Common myeloid progenitor, CD34-positive (primary cell): ENCODE data around the gene SSNA1.
A peak's percentile ranks its signal among the peaks of the same experiment; 100 is the strongest.

Experiments used
- CTCF ChIA-PET: fragments of 350-600 bp; sonication (Branson Sonifier 250); formaldehyde crosslinking; loops from one replicate; lab custom pipeline; 2021; ENCODE audit warnings: antibody characterized with exemption; lab: Charles Lee
- POLR2A ChIA-PET: fragments of 350-600 bp; sonication (Branson Sonifier 250); formaldehyde crosslinking; loops from one replicate; lab custom pipeline; 2021; ENCODE audit warnings: antibody characterized with exemption; lab: Charles Lee
- DNase-seq, 3 donors: peaks; one replicate each; pipeline versions ENCODE4 v3.0.0 to v3.0.0-alpha.2; 2013
- H3K27ac ChIP-seq, 2 experiments: 1 replicate in 1 of 2; 2 replicates in 1 of 2; pipeline ENCODE4 v1.7.0; 2013; ENCODE audit warnings: inconsistent platforms in 2 of 2, low read length in 2 of 2, mild to moderate bottlenecking in 2 of 2, low read depth in 1 of 2, moderate library complexity in 1 of 2; ENCODE audit not compliant: severe bottlenecking in 2 of 2, insufficient read depth in 1 of 2, poor library complexity in 1 of 2
- H3K27me3 ChIP-seq, 5 experiments: replicated peaks in 2 of 5; 1 replicate in 3 of 5; 2 replicates in 2 of 5; pipeline versions ENCODE4 v1.6.1 to v1.7.0; 2013; ENCODE audit warnings: low read length in 4 of 5, mild to moderate bottlenecking in 2 of 5, moderate library complexity in 2 of 5, inconsistent platforms in 1 of 5; ENCODE audit not compliant: insufficient read depth in 5 of 5, control insufficient read depth in 4 of 5
- H3K36me3 ChIP-seq, 4 experiments: 1 replicate in 2 of 4; 2 replicates in 2 of 4; pipeline versions ENCODE4 v1.6.1 to v1.7.0; 2013; ENCODE audit warnings: low read length in 3 of 4, control low read depth in 1 of 4, mild to moderate bottlenecking in 1 of 4; ENCODE audit not compliant: control insufficient read depth in 4 of 4, insufficient read depth in 4 of 4
- H3K4me1 ChIP-seq, 4 experiments: 1 replicate in 3 of 4; 2 replicates in 1 of 4; pipeline versions ENCODE4 v1.6.1 to v1.7.1; 2013; ENCODE audit warnings: low read length in 3 of 4, mild to moderate bottlenecking in 3 of 4, control low read depth in 1 of 4, inconsistent platforms in 1 of 4, moderate library complexity in 1 of 4; ENCODE audit not compliant: control insufficient read depth in 4 of 4, insufficient read depth in 4 of 4; ENCODE audit errors: control extremely low read depth in 1 of 4
- H3K4me3 ChIP-seq, 7 experiments: 1 replicate in 4 of 7; 2 replicates in 3 of 7; pipeline versions ENCODE4 v1.5.1 to v1.7.0; 2013; ENCODE audit warnings: mild to moderate bottlenecking in 7 of 7, low read length in 6 of 7, moderate library complexity in 6 of 7, inconsistent platforms in 2 of 7, low read depth in 2 of 7, control low read depth in 1 of 7; ENCODE audit not compliant: insufficient read depth in 4 of 7, control insufficient read depth in 1 of 7; ENCODE audit errors: extremely low read depth in 1 of 7
- H3K9me3 ChIP-seq, 5 experiments: 1 replicate in 4 of 5; 2 replicates in 1 of 5; pipeline versions ENCODE4 v1.6.1 to v1.7.1; 2013; ENCODE audit warnings: low read length in 4 of 5, mild to moderate bottlenecking in 2 of 5, inconsistent platforms in 1 of 5, low read depth in 1 of 5, moderate library complexity in 1 of 5; ENCODE audit not compliant: control insufficient read depth in 4 of 5, insufficient read depth in 2 of 5; ENCODE audit errors: control extremely low read depth in 1 of 5
- WGBS: methylation state at CpG from one replicate; pipeline ENCODE4 v1.1.5; 2013; ENCODE audit not compliant: insufficient coverage; 5-methylcytosine and 5-hydroxymethylcytosine counted together

The SSNA1 gene

DNA sequence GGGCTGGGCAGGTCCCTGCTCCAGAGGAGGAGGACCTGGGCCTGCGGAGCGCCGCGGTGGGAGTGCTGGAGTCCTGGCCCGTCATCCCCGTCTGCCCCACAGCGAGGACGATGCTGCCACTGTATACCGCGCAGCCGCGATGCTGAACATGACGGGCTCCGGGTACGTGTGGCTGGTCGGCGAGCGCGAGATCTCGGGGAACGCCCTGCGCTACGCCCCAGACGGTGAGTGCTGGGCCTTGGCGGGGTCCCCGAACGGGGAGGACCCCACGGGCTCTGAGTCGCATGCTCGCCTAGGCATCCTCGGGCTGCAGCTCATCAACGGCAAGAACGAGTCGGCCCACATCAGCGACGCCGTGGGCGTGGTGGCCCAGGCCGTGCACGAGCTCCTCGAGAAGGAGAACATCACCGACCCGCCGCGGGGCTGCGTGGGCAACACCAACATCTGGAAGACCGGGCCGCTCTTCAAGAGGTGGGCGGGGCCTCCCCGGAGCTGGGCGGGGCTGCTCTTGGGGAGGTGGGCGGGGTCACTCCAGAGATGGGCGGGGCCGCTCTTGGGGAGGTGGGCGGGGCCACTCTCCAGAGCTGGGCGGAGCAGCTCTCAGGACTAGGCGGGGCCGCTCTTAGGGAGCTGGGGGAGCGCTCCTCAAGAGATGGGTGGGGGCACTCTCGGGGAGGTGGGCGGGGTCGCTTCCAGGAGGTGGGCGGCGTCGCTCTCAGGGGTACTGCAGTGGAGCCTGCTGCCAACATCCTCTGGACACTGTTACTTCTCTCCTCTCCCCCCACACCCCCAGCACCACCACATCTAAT is 31.7 kb upstream of the SSNA1 start:
- Histone ChIP-seq H3K27me3 (peaks cover 0 to 69% (median 24%) of the 10 kb centered on the region in 5 experiments), H3K4me1 (peaks cover 0 to 31% (median 18%) of the 10 kb centered on the region in 4 experiments), H3K9me3 (no peaks in the 10 kb centered on the region), H3K27ac (no peak overlapping the region), H3K36me3 (no peaks in the 10 kb centered on the region), H3K4me3 (peak overlapping the region in 3 of 7 experiments; percentile 4 to 63 (median 46))
- DNase-seq, result peak; percentile 58 to 75 (median 71)
- POLR2A ChIA-PET, result interaction anchor here (0.6 kb wide), 1 partner anchor 98 kb away, joined by 4 read pairs; no protein-coding TSS in a partner anchor
- 3% methylated on average over 53 of the region's 65 CpGs for WGBS
- CTCF ChIA-PET, result interaction anchor here (1.1 to 1.4 kb wide), 2 partner anchors 9 to 71 kb away, joined by 3 read pairs; partner anchors contain the start of gene RNF224

- POLR2A ChIA-PET, result interaction anchor here (0.6 kb wide), 2 partner anchors 88 to 99 kb away, joined by 3 to 4 read pairs; partner anchors contain the start of gene SAPCD2
- peaks cover 0 to 79% (median 24%) of the 10 kb centered on the region in 5 experiments for H3K27me3 ChIP-seq
- CTCF ChIA-PET, result interaction anchor here (1.0 to 1.5 kb wide), 4 partner anchors 8 to 79 kb away, joined by 3 read pairs; no protein-coding TSS in a partner anchor
- no peak for DNase-seq
- H3K27ac ChIP-seq, result no peak overlapping the region
- WGBS, result 73% methylated on average over 16 of the region's 19 CpGs
- H3K4me1 ChIP-seq, result peaks cover 0 to 41% (median 23%) of the 10 kb centered on the region in 4 experiments
- no peaks in the 10 kb centered on the region for H3K36me3 ChIP-seq
- no peaks in the 10 kb centered on the region for H3K9me3 ChIP-seq
- H3K4me3 ChIP-seq, result no peak overlapping the region
Observed at GRCh38 chr9:137157618-137158415, 30.7 kb upstream of the SSNA1 start.

- no CpG with 5 or more reads among the region's 4 CpGs for WGBS
- H3K4me3 ChIP-seq, result peak overlapping the region in 1 of 7 experiments; percentile 2
- no peak overlapping the region for H3K27ac ChIP-seq
- no peaks in the 10 kb centered on the region for H3K36me3 ChIP-seq
- no peak for DNase-seq
- ChIA-PET POLR2A (no interaction called here), CTCF (interaction anchor here (1.2 to 1.5 kb wide), 2 partner anchors 14 to 28 kb away, joined by 3 read pairs; partner anchors contain the start of gene TMEM210)
- H3K9me3 ChIP-seq, result no peaks in the 10 kb centered on the region
- H3K4me1 ChIP-seq, result peaks cover 0 to 49% (median 29%) of the 10 kb centered on the region in 4 experiments
- peaks cover 0 to 87% (median 27%) of the 10 kb centered on the region in 5 experiments for H3K27me3 ChIP-seq
Observed at GRCh38 chr9:137158625-137159024, 29.9 kb upstream of the SSNA1 start.

- Histone ChIP-seq H3K4me3 (no peak overlapping the region), H3K36me3 (no peaks in the 10 kb centered on the region), H3K4me1 (peaks cover 0 to 49% (median 29%) of the 10 kb centered on the region in 4 experiments), H3K27ac (no peak overlapping the region), H3K9me3 (no peaks in the 10 kb centered on the region), H3K27me3 (peaks cover 0 to 95% (median 29%) of the 10 kb centered on the region in 5 experiments)
- ChIA-PET POLR2A (no interaction called here), CTCF (interaction anchor here (1.2 to 1.5 kb wide), 2 partner anchors 13 to 28 kb away, joined by 3 read pairs; partner anchors contain the start of gene TMEM210)
- no peak for DNase-seq
- 48% methylated on average over 8 of the region's 14 CpGs for WGBS
Observed at GRCh38 chr9:137159105-137160053, 29.1 kb upstream of the SSNA1 start.

DNA sequence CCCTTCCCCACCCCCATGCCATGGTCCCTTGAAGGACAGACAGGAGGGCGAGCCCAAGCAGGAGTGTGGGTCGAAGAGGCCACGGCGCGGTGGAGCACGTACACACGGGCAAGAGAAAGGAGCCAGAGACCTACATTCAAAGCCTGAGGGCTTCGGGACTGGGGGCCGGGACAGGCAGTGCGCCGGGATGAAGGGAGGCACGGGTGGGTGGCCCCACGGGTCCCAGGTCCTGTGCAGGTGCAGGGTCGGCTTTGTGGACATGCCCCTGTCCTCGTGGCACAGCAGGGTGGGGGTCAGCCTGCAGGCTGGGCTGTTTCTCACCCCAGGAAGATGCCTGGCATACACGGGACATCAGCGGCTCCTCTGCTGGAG is 28.4 kb upstream of the SSNA1 start:
- 76% methylated on average over 17 of the region's 17 CpGs for WGBS
- H3K27me3 ChIP-seq, result peaks cover 0 to 96% (median 28%) of the 10 kb centered on the region in 5 experiments
- no peak for DNase-seq

More for the DNA sequence above, 28.4 kb upstream of the SSNA1 start:
- no peaks in the 10 kb centered on the region for H3K9me3 ChIP-seq
- ChIA-PET POLR2A (no interaction called here), CTCF (no interaction called here)
- H3K36me3 ChIP-seq, result no peaks in the 10 kb centered on the region
- no peak overlapping the region for H3K4me3 ChIP-seq
- H3K4me1 ChIP-seq, result peaks cover 0 to 49% (median 29%) of the 10 kb centered on the region in 4 experiments
- no peak overlapping the region for H3K27ac ChIP-seq
